GM06990 (cell line): ENCODE data around the gene WDR36.
A peak's percentile ranks its signal among the peaks of the same experiment; 100 is the strongest.

Experiments used
- DNase-seq: peaks from one replicate; pipeline ENCODE4 v3.0.0-alpha.2; 2011; ENCODE audit not compliant: insufficient read length; ENCODE audit errors: extremely low read depth
- H3K27me3 ChIP-seq: replicated peaks from 2 replicates; pipeline ENCODE4 v1.6.0; 2011; ENCODE audit warnings: low read length; ENCODE audit not compliant: control insufficient read depth, insufficient read depth
- H3K36me3 ChIP-seq: 2 replicates; pipeline ENCODE4 v1.5.1; 2011; ENCODE audit warnings: low read length; ENCODE audit not compliant: control insufficient read depth, insufficient read depth
- H3K4me3 ChIP-seq: replicated peaks from 2 replicates; pipeline ENCODE4 v1.5.1; 2011; ENCODE audit warnings: low read depth, mild to moderate bottlenecking, control low read depth, low read length
- CTCF ChIP-seq: IDR thresholded peaks from 2 replicates; pipeline ENCODE4 v1.5.1; 2011; ENCODE audit warnings: low read length, control low read depth, mild to moderate bottlenecking, inconsistent platforms; ENCODE audit not compliant: insufficient read depth, poor library complexity, severe bottlenecking

Gene WDR36

GRCh38 chr5:111147502-111147901 is 55.4 kb downstream of the WDR36 start:
- TF ChIP-seq CTCF: no peak
- no peak for DNase-seq
- Histone ChIP-seq H3K36me3 (no peaks in the 10 kb centered on the region), H3K4me3 (no peak overlapping the region), H3K27me3 (no peaks in the 10 kb centered on the region)

- no peak for TF ChIP-seq CTCF
- DNase-seq: no peak
- H3K4me3 ChIP-seq: no peak overlapping the region
- H3K27me3 ChIP-seq: no peaks in the 10 kb centered on the region
- no peaks in the 10 kb centered on the region for H3K36me3 ChIP-seq
Observed at GRCh38 chr5:111151998-111152397, 59.9 kb downstream of the WDR36 start.

GRCh38 chr5:111153483-111153882 is 61.3 kb downstream of the WDR36 start:
- no peak for TF ChIP-seq CTCF
- H3K27me3 ChIP-seq: no peaks in the 10 kb centered on the region
- DNase-seq: no peak
- H3K36me3 ChIP-seq: no peaks in the 10 kb centered on the region
- no peak overlapping the region for H3K4me3 ChIP-seq

- TF ChIP-seq CTCF: no peak
- no peaks in the 10 kb centered on the region for H3K27me3 ChIP-seq
- H3K4me3 ChIP-seq: no peak overlapping the region
- DNase-seq: no peak
- no peaks in the 10 kb centered on the region for H3K36me3 ChIP-seq
Observed at GRCh38 chr5:111153945-111154344, 61.8 kb downstream of the WDR36 start.

GRCh38 chr5:111158105-111158744 is 66.1 kb downstream of the WDR36 start:
- no peaks in the 10 kb centered on the region for H3K36me3 ChIP-seq
- H3K27me3 ChIP-seq: no peaks in the 10 kb centered on the region
- no peak overlapping the region for H3K4me3 ChIP-seq
- peak; percentile 100 for TF ChIP-seq CTCF
- peak; percentile 16 for DNase-seq

GRCh38 chr5:111159845-111160244 is 67.7 kb downstream of the WDR36 start:
- Histone ChIP-seq H3K4me3 (no peak overlapping the region), H3K36me3 (no peaks in the 10 kb centered on the region), H3K27me3 (no peaks in the 10 kb centered on the region)
- TF ChIP-seq CTCF: no peak
- DNase-seq: no peak
